Neural crest cell (in vitro differentiated cells): ENCODE results near the gene TMTC1. TPM values are rescaled to one million over a fixed set of nuclear protein-coding genes. Genes with fewer than 3 reads are reported as not detected.

Experiments used
- DNase-seq: peaks from one replicate; pipeline ENCODE4 v3.0.0; 2021; ENCODE audit warnings: low read depth, mixed read lengths, low spot score
- H3K27ac Mint-ChIP-seq: one replicate; pipeline ENCODE4 v1.8.0; 2021; ENCODE audit warnings: mild to moderate bottlenecking, mixed read lengths; ENCODE audit not compliant: unreplicated experiment
- H3K27me3 Mint-ChIP-seq: 2 replicates; pipeline ENCODE4 v1.8.0; 2021; ENCODE audit warnings: low read depth, mild to moderate bottlenecking, mixed read lengths
- H3K36me3 Mint-ChIP-seq: 2 replicates; pipeline ENCODE4 v1.8.0; 2021; ENCODE audit warnings: low read depth, mild to moderate bottlenecking, mixed read lengths
- H3K4me1 Mint-ChIP-seq: 2 replicates; pipeline ENCODE4 v1.8.0; 2021; ENCODE audit warnings: mixed read lengths
- H3K4me3 Mint-ChIP-seq: one replicate; pipeline ENCODE4 v1.8.0; 2021; ENCODE audit warnings: mild to moderate bottlenecking, mixed read lengths
- H3K9me3 Mint-ChIP-seq: 2 replicates; pipeline ENCODE4 v1.8.0; 2021; ENCODE audit warnings: mixed read lengths
- total RNA-seq: library from RNA; stranded (reverse); gene quantifications from 2 replicates; pipeline ENCODE4 v1.2.1, GENCODE V29; 2021
- TF ChIP-seq, protein P1 (sequence below): fragments of 200-600 bp; sonication (generic); conservative IDR thresholded peaks from 2 replicates; pipeline ENCODE4 v1.5.0; 2021; ENCODE audit warnings: antibody characterized with exemption, mild to moderate bottlenecking

TMTC1 gene
- total RNA-seq, 1 donor from 2014 or later, result 13.1 TPM

GRCh38 chr12:29537298-29537697 is 246.4 kb downstream of the TMTC1 start:
- no peak overlapping the region for H3K4me3 Mint-ChIP-seq
- H3K4me1 Mint-ChIP-seq, result peaks cover 20% of the 10 kb centered on the region
- TF ChIP-seq, protein P1, sequence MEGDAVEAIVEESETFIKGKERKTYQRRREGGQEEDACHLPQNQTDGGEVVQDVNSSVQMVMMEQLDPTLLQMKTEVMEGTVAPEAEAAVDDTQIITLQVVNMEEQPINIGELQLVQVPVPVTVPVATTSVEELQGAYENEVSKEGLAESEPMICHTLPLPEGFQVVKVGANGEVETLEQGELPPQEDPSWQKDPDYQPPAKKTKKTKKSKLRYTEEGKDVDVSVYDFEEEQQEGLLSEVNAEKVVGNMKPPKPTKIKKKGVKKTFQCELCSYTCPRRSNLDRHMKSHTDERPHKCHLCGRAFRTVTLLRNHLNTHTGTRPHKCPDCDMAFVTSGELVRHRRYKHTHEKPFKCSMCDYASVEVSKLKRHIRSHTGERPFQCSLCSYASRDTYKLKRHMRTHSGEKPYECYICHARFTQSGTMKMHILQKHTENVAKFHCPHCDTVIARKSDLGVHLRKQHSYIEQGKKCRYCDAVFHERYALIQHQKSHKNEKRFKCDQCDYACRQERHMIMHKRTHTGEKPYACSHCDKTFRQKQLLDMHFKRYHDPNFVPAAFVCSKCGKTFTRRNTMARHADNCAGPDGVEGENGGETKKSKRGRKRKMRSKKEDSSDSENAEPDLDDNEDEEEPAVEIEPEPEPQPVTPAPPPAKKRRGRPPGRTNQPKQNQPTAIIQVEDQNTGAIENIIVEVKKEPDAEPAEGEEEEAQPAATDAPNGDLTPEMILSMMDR, result no peak
- no peaks in the 10 kb centered on the region for H3K36me3 Mint-ChIP-seq
- DNase-seq, result no peak
- H3K9me3 Mint-ChIP-seq, result no peaks in the 10 kb centered on the region
- H3K27me3 Mint-ChIP-seq, result no peaks in the 10 kb centered on the region
- no peak overlapping the region for H3K27ac Mint-ChIP-seq

DNA sequence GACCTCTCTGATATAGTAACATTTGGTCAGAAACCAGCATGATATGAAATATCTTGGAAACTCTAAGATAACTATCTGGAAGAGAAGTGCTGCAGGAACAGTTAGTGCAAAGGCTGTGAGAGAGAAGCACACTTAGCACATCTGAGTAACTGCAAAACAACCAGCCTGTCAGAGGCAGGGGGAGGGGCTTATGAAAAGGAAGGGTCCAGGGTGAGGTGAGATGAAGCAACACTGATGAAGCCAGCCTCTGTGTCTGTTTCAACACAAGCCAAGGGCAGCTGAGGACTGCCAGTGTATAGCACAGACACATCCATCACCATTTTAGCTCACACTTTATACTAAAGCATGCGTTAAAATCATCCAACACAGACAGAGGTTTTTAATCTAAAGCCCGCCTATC is 248.8 kb downstream of the TMTC1 start:
- Mint-ChIP-seq H3K27ac (no peak overlapping the region), H3K4me1 (peaks cover 20% of the 10 kb centered on the region), H3K9me3 (no peaks in the 10 kb centered on the region), H3K4me3 (no peak overlapping the region), H3K27me3 (no peaks in the 10 kb centered on the region), H3K36me3 (no peaks in the 10 kb centered on the region)
- no peak for DNase-seq
- TF ChIP-seq, protein P1, result no peak

- no peaks in the 10 kb centered on the region for H3K27me3 Mint-ChIP-seq
- DNase-seq, result no peak
- no peak overlapping the region for H3K4me3 Mint-ChIP-seq
- H3K27ac Mint-ChIP-seq, result no peak overlapping the region
- peaks cover 20% of the 10 kb centered on the region for H3K4me1 Mint-ChIP-seq
- no peaks in the 10 kb centered on the region for H3K36me3 Mint-ChIP-seq
- no peaks in the 10 kb centered on the region for H3K9me3 Mint-ChIP-seq
- TF ChIP-seq, protein P1, result no peak
Observed at GRCh38 chr12:29533815-29534489, 249.8 kb downstream of the TMTC1 start.

- no peaks in the 10 kb centered on the region for H3K9me3 Mint-ChIP-seq
- no peak overlapping the region for H3K4me3 Mint-ChIP-seq
- no peak for DNase-seq
- peak overlapping the region; percentile 48 for H3K27ac Mint-ChIP-seq
- peaks cover 20% of the 10 kb centered on the region for H3K4me1 Mint-ChIP-seq
- TF ChIP-seq, protein P1, result no peak
- no peaks in the 10 kb centered on the region for H3K27me3 Mint-ChIP-seq
- no peaks in the 10 kb centered on the region for H3K36me3 Mint-ChIP-seq
Observed at GRCh38 chr12:29531471-29531870, 252.3 kb downstream of the TMTC1 start.

- Mint-ChIP-seq H3K27me3 (no peaks in the 10 kb centered on the region), H3K9me3 (no peaks in the 10 kb centered on the region), H3K4me1 (peaks cover 20% of the 10 kb centered on the region), H3K4me3 (no peak overlapping the region), H3K36me3 (no peaks in the 10 kb centered on the region), H3K27ac (no peak overlapping the region)
- TF ChIP-seq, protein P1, result no peak
- no peak for DNase-seq
Observed at GRCh38 chr12:29530436-29530835, 253.3 kb downstream of the TMTC1 start.
